ENCODE results near the gene MYOZ3. TPM values are rescaled to one million over a fixed set of nuclear protein-coding genes. Genes with fewer than 3 reads are reported as not detected.

MYOZ3 gene
- total RNA-seq, 1 donor from 2014 or later = 3.1 TPM

GRCh38 chr5:150700594-150701377 is 39.7 kb downstream of the MYOZ3 start, which contains the start of gene RBM22:
Gene RBM22, minus strand, starts transcription at chr5:150701062. Its CDS starts 77 bp downstream, at chr5:150700985.
- DNase-seq = peak; percentile 91

GRCh38 chr5:150703762-150704161 is 42.7 kb downstream of the MYOZ3 start:
- no peak for DNase-seq

- no peak for DNase-seq
Measured at GRCh38 chr5:150706776-150707390, 45.8 kb downstream of the MYOZ3 start.

GRCh38 chr5:150710165-150710564 is 49.1 kb downstream of the MYOZ3 start:
- DNase-seq = no peak

GRCh38 chr5:150723845-150724244 is 62.8 kb downstream of the MYOZ3 start:
- no peak for DNase-seq

Other genes starting within 250 kb of the MYOZ3 start
- 194 TPM for gene CD74, start 248.3 kb upstream of the MYOZ3 start, total RNA-seq
- 2,415 TPM for gene RPS14, start 211.5 kb upstream of the MYOZ3 start, total RNA-seq
- 28.6 TPM for gene NDST1, start 153.1 kb upstream of the MYOZ3 start, total RNA-seq
- gene SYNPO, start 20.6 kb upstream of the MYOZ3 start, total RNA-seq = 3.9 TPM
- 24.9 TPM for gene RBM22, start 39.8 kb downstream of the MYOZ3 start, total RNA-seq
- 56.5 TPM for gene DCTN4, start 97.8 kb downstream of the MYOZ3 start, total RNA-seq
- 13.5 TPM for gene SMIM3, start 117.5 kb downstream of the MYOZ3 start, total RNA-seq
- gene IRGM, start 185.3 kb downstream of the MYOZ3 start, total RNA-seq = 0.39 TPM
- 13.0 TPM for gene ZNF300, start 243.7 kb downstream of the MYOZ3 start, total RNA-seq